NT2/D1 (cell line): ENCODE data around the gene XAB2.
A peak's percentile ranks its signal among the peaks of the same experiment; 100 is the strongest.
"Not testable (repeated sequence)": the region's sequence is repeated elsewhere in the genome, so short reads cannot be mapped to it uniquely, and the experiment has no call there.

Experiments used
- DNase-seq: peaks from one replicate; pipeline ENCODE4 v3.0.0-alpha.2; 2011; ENCODE audit warnings: low read depth, low spot score
- H3K27me3 ChIP-seq: 2 replicates; pipeline ENCODE4 v1.6.0; 2011; ENCODE audit warnings: mild to moderate bottlenecking; ENCODE audit not compliant: insufficient read length, insufficient read depth
- H3K36me3 ChIP-seq: 2 replicates; pipeline ENCODE4 v1.6.1; 2011; ENCODE audit warnings: mild to moderate bottlenecking, low read length, mixed read lengths; ENCODE audit not compliant: insufficient read depth, insufficient read length
- H3K4me1 ChIP-seq: 2 replicates; pipeline ENCODE4 v1.5.1; 2011; ENCODE audit not compliant: insufficient read depth, insufficient read length
- H3K4me3 ChIP-seq: 2 replicates; pipeline ENCODE4 v1.5.1; 2011; ENCODE audit warnings: low read depth; ENCODE audit not compliant: insufficient read length
- H3K9ac ChIP-seq: 2 replicates; pipeline ENCODE4 v1.6.0; 2011; ENCODE audit warnings: low read depth; ENCODE audit not compliant: insufficient read length
- H3K9me3 ChIP-seq: 2 replicates; pipeline ENCODE4 v1.5.1; 2011; ENCODE audit warnings: mild to moderate bottlenecking, low read length; ENCODE audit not compliant: insufficient read depth
- SUZ12 ChIP-seq: IDR thresholded peaks from 2 replicates; pipeline ENCODE4 v1.6.1; 2011; ENCODE audit not compliant: insufficient read length, insufficient read depth; ENCODE audit errors: extremely low read depth
- YY1 ChIP-seq: IDR thresholded peaks from 2 replicates; pipeline ENCODE4 v1.6.1; 2011; ENCODE audit not compliant: insufficient read length, insufficient read depth
- ZNF274 ChIP-seq: IDR thresholded peaks from 2 replicates; pipeline ENCODE4 v1.6.1; 2011; ENCODE audit warnings: mild to moderate bottlenecking, low read depth, low read length

Gene XAB2

GRCh38 chr19:7648265-7649014 lies 19.1 kb upstream of the XAB2 start:
- H3K9me3 ChIP-seq = no peaks in the 10 kb centered on the region
- H3K27me3 ChIP-seq = peaks cover 24% of the 10 kb centered on the region
- H3K4me1 ChIP-seq = peaks cover 6% of the 10 kb centered on the region
- peaks cover 27% of the 10 kb centered on the region for H3K36me3 ChIP-seq
- no peak overlapping the region for H3K4me3 ChIP-seq
- H3K9ac ChIP-seq = no peak overlapping the region
- no peak for DNase-seq
- TF ChIP-seq YY1 = no peak
- no peak for TF ChIP-seq ZNF274
- no peak for TF ChIP-seq SUZ12

GRCh38 chr19:7647156-7647555 lies 17.8 kb upstream of the XAB2 start:
- no peak for DNase-seq
- TF ChIP-seq SUZ12 (no peak), ZNF274 (no peak), YY1 (no peak)
- peaks cover 6% of the 10 kb centered on the region for H3K4me1 ChIP-seq
- no peaks in the 10 kb centered on the region for H3K9me3 ChIP-seq
- H3K27me3 ChIP-seq = peaks cover 18% of the 10 kb centered on the region
- H3K9ac ChIP-seq = no peak overlapping the region
- H3K36me3 ChIP-seq = peaks cover 32% of the 10 kb centered on the region
- H3K4me3 ChIP-seq = no peak overlapping the region

GRCh38 chr19:7646426-7646700 lies 17.0 kb upstream of the XAB2 start:
- TF ChIP-seq SUZ12 = no peak
- no peak for TF ChIP-seq ZNF274
- TF ChIP-seq YY1 = no peak
- no peak for DNase-seq
- Histone ChIP-seq H3K27me3 (peaks cover 14% of the 10 kb centered on the region), H3K36me3 (peaks cover 32% of the 10 kb centered on the region), H3K4me1 (peaks cover 6% of the 10 kb centered on the region), H3K4me3 (no peak overlapping the region), H3K9ac (no peak overlapping the region), H3K9me3 (no peaks in the 10 kb centered on the region)

- peaks cover 6% of the 10 kb centered on the region for H3K4me1 ChIP-seq
- H3K36me3 ChIP-seq = peaks cover 32% of the 10 kb centered on the region
- H3K27me3 ChIP-seq = peaks cover 9% of the 10 kb centered on the region
- no peak for TF ChIP-seq ZNF274
- TF ChIP-seq YY1 = no peak
- no peak for TF ChIP-seq SUZ12
- H3K9ac ChIP-seq = peak overlapping the region; percentile 50
- H3K4me3 ChIP-seq = no peak overlapping the region
- no peaks in the 10 kb centered on the region for H3K9me3 ChIP-seq
- DNase-seq = no peak
These were observed 16.5 kb upstream of the XAB2 start for GRCh38 chr19:7645656-7646425.

- TF ChIP-seq SUZ12 (no peak), ZNF274 (no peak), YY1 (no peak)
- Histone ChIP-seq H3K9me3 (no peaks in the 10 kb centered on the region), H3K36me3 (peaks cover 35% of the 10 kb centered on the region), H3K9ac (peak overlapping the region; percentile 50), H3K4me3 (no peak overlapping the region), H3K4me1 (peaks cover 4% of the 10 kb centered on the region), H3K27me3 (peaks cover 2% of the 10 kb centered on the region)
- DNase-seq = no peak
These were observed 15.8 kb upstream of the XAB2 start for GRCh38 chr19:7645163-7645562.

- Histone ChIP-seq H3K27me3 (no peaks in the 10 kb centered on the region), H3K36me3 (peaks cover 42% of the 10 kb centered on the region), H3K4me1 (peaks cover 4% of the 10 kb centered on the region), H3K9me3 (no peaks in the 10 kb centered on the region), H3K4me3 (no peak overlapping the region), H3K9ac (no peak overlapping the region)
- TF ChIP-seq YY1 = no peak
- no peak for TF ChIP-seq SUZ12
- TF ChIP-seq ZNF274 = no peak
- no peak for DNase-seq
These were observed 15.2 kb upstream of the XAB2 start for GRCh38 chr19:7644550-7644877.

- DNase-seq, H3K27me3 ChIP-seq, H3K4me3 ChIP-seq, H3K9ac ChIP-seq, H3K9me3 ChIP-seq, H3K4me1 ChIP-seq: not testable (repeated sequence)
- peaks cover 42% of the 10 kb centered on the region for H3K36me3 ChIP-seq
These were observed 14.5 kb upstream of the XAB2 start for GRCh38 chr19:7643629-7644549.
